ENCODE results near the gene LAMTOR2.

- TF ChIP-seq EZH2 (IDR thresholded peaks at IDR 0.05): no peak
- TF ChIP-seq CTCF (IDR thresholded peaks at IDR 0.05 in 2 of 3, conservative IDR thresholded peaks at IDR 0.05 in 1 of 3; ENCODE audit: borderline replicate concordance in 1 of 3, insufficient read depth in 1 of 3, low read depth in 2 of 3, low read length in 2 of 3): no peak
These were observed 15.2 kb downstream of the LAMTOR2 start for GRCh38 chr1:156069490-156070455.

All from HCT116 (cell line).